H9 (cell line): ENCODE measurements around the gene METTL16. TPM values are rescaled to one million over a fixed set of nuclear protein-coding genes. Genes with fewer than 3 reads are reported as not detected.

ENCODE experiments used
- DNase-seq: peaks from one replicate; pipeline ENCODE4 v3.0.0-alpha.2; 2017
- H2AFZ ChIP-seq: one replicate; pipeline ENCODE4 v1.6.1; 2013; ENCODE audit warnings: mild to moderate bottlenecking, low read length, control low read depth, moderate library complexity
- H2AK5ac ChIP-seq: 2 replicates; pipeline ENCODE4 v1.6.1; 2013; ENCODE audit warnings: low read length, control low read depth, mixed read lengths; ENCODE audit not compliant: insufficient read length
- H2BK120ac ChIP-seq: one replicate; pipeline ENCODE4 v1.6.1; 2013; ENCODE audit warnings: low read depth, mild to moderate bottlenecking, low read length, control low read depth, inconsistent platforms; ENCODE audit not compliant: poor library complexity, severe bottlenecking
- H2BK12ac ChIP-seq: 2 replicates; pipeline ENCODE4 v1.6.1; 2013; ENCODE audit warnings: low read length, control low read depth, mixed read lengths, low read depth; ENCODE audit not compliant: insufficient read length
- H2BK15ac ChIP-seq: 2 replicates; pipeline ENCODE4 v1.6.1; 2013; ENCODE audit warnings: low read depth, low read length, control low read depth
- H2BK20ac ChIP-seq: one replicate; pipeline ENCODE4 v1.6.1; 2013; ENCODE audit warnings: low read depth, mild to moderate bottlenecking, low read length, control low read depth, inconsistent platforms; ENCODE audit not compliant: poor library complexity, severe bottlenecking
- H2BK5ac ChIP-seq: 2 replicates; pipeline ENCODE4 v1.6.1; 2013; ENCODE audit warnings: low read length, control low read depth, mixed read lengths; ENCODE audit not compliant: insufficient read length
- H3K14ac ChIP-seq: 2 replicates; pipeline ENCODE4 v1.6.1; 2013; ENCODE audit warnings: low read length, control low read depth; ENCODE audit not compliant: insufficient read depth
- H3K18ac ChIP-seq: 2 replicates; pipeline ENCODE4 v1.6.1; 2013; ENCODE audit warnings: low read depth, mild to moderate bottlenecking, mixed read lengths, low read length, control low read depth; ENCODE audit not compliant: insufficient read length
- H3K23ac ChIP-seq: 2 replicates; pipeline ENCODE4 v1.6.1; 2013; ENCODE audit warnings: low read length, control low read depth, mixed read lengths, low read depth; ENCODE audit not compliant: insufficient read length
- H3K23me2 ChIP-seq: 2 replicates; pipeline ENCODE4 v1.6.1; 2013; ENCODE audit warnings: low read depth, mild to moderate bottlenecking, mixed read lengths, low read length, control low read depth; ENCODE audit not compliant: insufficient read length, poor library complexity, severe bottlenecking
- H3K27ac ChIP-seq: 2 replicates; pipeline ENCODE4 v1.5.1; 2013; ENCODE audit warnings: low read length, control low read depth, mixed read lengths, low read depth; ENCODE audit not compliant: insufficient read length
- H3K27me3 ChIP-seq: 2 replicates; pipeline ENCODE4 v1.6.1; 2013; ENCODE audit warnings: low read length, control low read depth, inconsistent platforms; ENCODE audit not compliant: insufficient read depth
- H3K4ac ChIP-seq: 2 replicates; pipeline ENCODE4 v1.6.1; 2013; ENCODE audit warnings: low read depth, mild to moderate bottlenecking, control low read depth, inconsistent platforms, low read length, moderate library complexity
- H3K4me1 ChIP-seq: 2 replicates; pipeline ENCODE4 v1.6.1; 2013; ENCODE audit warnings: low read length, control low read depth, inconsistent platforms; ENCODE audit not compliant: insufficient read depth
- H3K4me2 ChIP-seq: 2 replicates; pipeline ENCODE4 v1.6.1; 2013; ENCODE audit warnings: low read length, control low read depth, mixed read lengths; ENCODE audit not compliant: insufficient read length, insufficient read depth
- H3K56ac ChIP-seq: 2 replicates; pipeline ENCODE4 v1.6.1; 2013; ENCODE audit warnings: low read depth, mild to moderate bottlenecking, mixed read lengths, low read length, control low read depth; ENCODE audit not compliant: insufficient read length
- H3K79me1 ChIP-seq: 2 replicates; pipeline ENCODE4 v1.6.1; 2013; ENCODE audit warnings: low read depth, mild to moderate bottlenecking, moderate library complexity, low read length, control low read depth, inconsistent platforms; ENCODE audit not compliant: insufficient read depth, poor library complexity, severe bottlenecking
- H3K79me2 ChIP-seq: 2 replicates; pipeline ENCODE4 v1.6.1; 2013; ENCODE audit warnings: low read length, control low read depth, inconsistent platforms; ENCODE audit not compliant: insufficient read depth
- H3K9ac ChIP-seq: 2 replicates; pipeline ENCODE4 v1.6.1; 2013; ENCODE audit warnings: low read length, control low read depth, mixed read lengths; ENCODE audit not compliant: insufficient read length; ENCODE audit errors: extremely low read depth
- H3K9me3 ChIP-seq: one replicate; pipeline ENCODE4 v1.6.1; 2013; ENCODE audit warnings: low read depth, low read length, inconsistent platforms; ENCODE audit not compliant: control insufficient read depth
- H3T11ph ChIP-seq: one replicate; pipeline ENCODE4 v1.6.1; 2013; ENCODE audit warnings: mild to moderate bottlenecking, low read length, control low read depth, inconsistent platforms
- H4K20me1 ChIP-seq: one replicate; pipeline ENCODE4 v1.6.1; 2013; ENCODE audit not compliant: control insufficient read depth, insufficient read length, insufficient read depth
- H4K5ac ChIP-seq: 2 replicates; pipeline ENCODE4 v1.6.1; 2013; ENCODE audit warnings: low read depth, mild to moderate bottlenecking, mixed read lengths, low read length, control low read depth; ENCODE audit not compliant: insufficient read length
- H4K8ac ChIP-seq: replicated peaks from 2 replicates; pipeline ENCODE4 v1.6.1; 2013; ENCODE audit warnings: low read length, control low read depth, mixed read lengths, low read depth; ENCODE audit not compliant: insufficient read length
- H4K91ac ChIP-seq: 2 replicates; pipeline ENCODE4 v1.6.1; 2013; ENCODE audit warnings: low read depth, mild to moderate bottlenecking, moderate library complexity, mixed read lengths, low read length, control low read depth; ENCODE audit not compliant: insufficient read length
- H3K27ac Mint-ChIP-seq, 3 experiments: 2 replicates in 2 of 3; 3 replicates in 1 of 3; pipeline ENCODE4 v1.8.0; 2020 to 2021; ENCODE audit warnings: mixed read lengths in 3 of 3, mild to moderate bottlenecking in 1 of 3, moderate library complexity in 1 of 3
- H3K27me3 Mint-ChIP-seq: 2 replicates; pipeline ENCODE4 v1.8.0; 2021; ENCODE audit warnings: low read depth, mild to moderate bottlenecking, moderate library complexity, mixed read lengths
- H3K36me3 Mint-ChIP-seq, 3 experiments: 2 replicates in 2 of 3; 3 replicates in 1 of 3; pipeline ENCODE4 v1.8.0; 2020 to 2021; ENCODE audit warnings: low read depth in 3 of 3, mixed read lengths in 3 of 3; ENCODE audit not compliant: insufficient read depth in 1 of 3
- H3K4me1 Mint-ChIP-seq, 2 experiments: 2 replicates each; pipeline ENCODE4 v1.8.0; 2020; ENCODE audit warnings: mixed read lengths in 2 of 2
- H3K4me3 Mint-ChIP-seq, 2 experiments: 2 replicates in 1 of 2; 3 replicates in 1 of 2; pipeline ENCODE4 v1.8.0; 2020 to 2021; ENCODE audit warnings: mild to moderate bottlenecking in 2 of 2, mixed read lengths in 2 of 2, moderate library complexity in 1 of 2
- H3K9me3 Mint-ChIP-seq, 2 experiments: 2 replicates in 1 of 2; 3 replicates in 1 of 2; pipeline ENCODE4 v1.8.0; 2020; ENCODE audit warnings: mild to moderate bottlenecking in 2 of 2, mixed read lengths in 2 of 2, moderate library complexity in 1 of 2
- WGBS: extraction: QIAGEN DNeasy Blood & Tissue Kit; methylation state at CpG from one replicate; pipeline ENCODE4 v1.1.7; 2013; ENCODE audit warnings: missing lambda C conversion rate, low lambda C conversion rate, mixed read lengths; ENCODE audit not compliant: insufficient read length; ENCODE audit errors: extremely low coverage; 5-methylcytosine and 5-hydroxymethylcytosine counted together
- total RNA-seq: library from RNA; stranded (reverse); gene quantifications from 2 replicates; pipeline ENCODE4 v1.2.1, GENCODE V29; 2021
- TF ChIP-seq, protein P1 (sequence below): fragments of 200-600 bp; sonication (generic); conservative IDR thresholded peaks from 3 replicates; pipeline ENCODE4 v1.8.0; 2021; ENCODE audit warnings: antibody characterized with exemption, mild to moderate bottlenecking

METTL16 gene
- total RNA-seq, 1 experiment from 2014 or later: 55.4 TPM

- no peak overlapping the region for H2AK5ac ChIP-seq
- H3T11ph ChIP-seq: no peak overlapping the region
- no peaks in the 10 kb centered on the region for H3K27me3 ChIP-seq
- H3K27ac ChIP-seq: no peak overlapping the region
- no peak overlapping the region for H4K5ac ChIP-seq
- Mint-ChIP-seq H3K36me3 (peaks cover 27 to 55% (median 54%) of the 10 kb centered on the region in 3 experiments; a peak in 6 of 7 replicates), H3K9me3 (no peaks in the 10 kb centered on the region; a peak in 1 of 5 replicates), H3K27me3 (no peaks in the 10 kb centered on the region), H3K4me3 (no peak overlapping the region; a peak in 2 of 5 replicates), H3K4me1 (peaks cover 35 to 37% of the 10 kb centered on the region in 2 experiments), H3K27ac (peak overlapping the region; percentile 94 to 98 (median 97); a peak in 4 of 7 replicates)
- no peak overlapping the region for H3K9ac ChIP-seq
- TF ChIP-seq, protein P1, sequence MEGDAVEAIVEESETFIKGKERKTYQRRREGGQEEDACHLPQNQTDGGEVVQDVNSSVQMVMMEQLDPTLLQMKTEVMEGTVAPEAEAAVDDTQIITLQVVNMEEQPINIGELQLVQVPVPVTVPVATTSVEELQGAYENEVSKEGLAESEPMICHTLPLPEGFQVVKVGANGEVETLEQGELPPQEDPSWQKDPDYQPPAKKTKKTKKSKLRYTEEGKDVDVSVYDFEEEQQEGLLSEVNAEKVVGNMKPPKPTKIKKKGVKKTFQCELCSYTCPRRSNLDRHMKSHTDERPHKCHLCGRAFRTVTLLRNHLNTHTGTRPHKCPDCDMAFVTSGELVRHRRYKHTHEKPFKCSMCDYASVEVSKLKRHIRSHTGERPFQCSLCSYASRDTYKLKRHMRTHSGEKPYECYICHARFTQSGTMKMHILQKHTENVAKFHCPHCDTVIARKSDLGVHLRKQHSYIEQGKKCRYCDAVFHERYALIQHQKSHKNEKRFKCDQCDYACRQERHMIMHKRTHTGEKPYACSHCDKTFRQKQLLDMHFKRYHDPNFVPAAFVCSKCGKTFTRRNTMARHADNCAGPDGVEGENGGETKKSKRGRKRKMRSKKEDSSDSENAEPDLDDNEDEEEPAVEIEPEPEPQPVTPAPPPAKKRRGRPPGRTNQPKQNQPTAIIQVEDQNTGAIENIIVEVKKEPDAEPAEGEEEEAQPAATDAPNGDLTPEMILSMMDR: no peak
- H3K4me2 ChIP-seq: peak overlapping the region; percentile 15
- no peak overlapping the region for H2BK20ac ChIP-seq
- no peak overlapping the region for H2BK5ac ChIP-seq
- H4K91ac ChIP-seq: no peak overlapping the region
- no peak overlapping the region for H2BK12ac ChIP-seq
- no peak overlapping the region for H2BK15ac ChIP-seq
- H3K9me3 ChIP-seq: no peaks in the 10 kb centered on the region
- no peaks in the 10 kb centered on the region; the same call in 1 of the 2 replicates for H3K4me1 ChIP-seq
- H3K79me1 ChIP-seq: no peaks in the 10 kb centered on the region
- DNase-seq: no peak
- no peak overlapping the region for H4K8ac ChIP-seq
- no peak overlapping the region for H3K56ac ChIP-seq
- no peaks in the 10 kb centered on the region for H4K20me1 ChIP-seq
- no peak overlapping the region for H3K23ac ChIP-seq
- no peaks in the 10 kb centered on the region for H3K79me2 ChIP-seq
- H2BK120ac ChIP-seq: no peak overlapping the region
- no peak overlapping the region; the same call in 1 of the 2 replicates for H3K4ac ChIP-seq
- H3K18ac ChIP-seq: peak overlapping the region; percentile 41
- no peak overlapping the region for H2AFZ ChIP-seq
- WGBS: no CpG with 5 or more reads among the region's 9 CpGs
- H3K14ac ChIP-seq: no peak overlapping the region
- H3K23me2 ChIP-seq: peaks cover 3% of the 10 kb centered on the region
Observed at GRCh38 chr17:2435862-2436261, 75.8 kb downstream of the METTL16 start.
